T1000 (cell line): ENCODE results near the gene SMIM9.
"Not testable (repeated sequence)": the region's sequence is repeated elsewhere in the genome, so short reads cannot be mapped to it uniquely, and the experiment has no call there.

ENCODE experiments used
- DNase-seq: peaks from one replicate; lab custom pipeline; 2025; ENCODE audit warnings: mixed read lengths; lab: John Stamatoyannopoulos, UW

SMIM9 gene

DNA sequence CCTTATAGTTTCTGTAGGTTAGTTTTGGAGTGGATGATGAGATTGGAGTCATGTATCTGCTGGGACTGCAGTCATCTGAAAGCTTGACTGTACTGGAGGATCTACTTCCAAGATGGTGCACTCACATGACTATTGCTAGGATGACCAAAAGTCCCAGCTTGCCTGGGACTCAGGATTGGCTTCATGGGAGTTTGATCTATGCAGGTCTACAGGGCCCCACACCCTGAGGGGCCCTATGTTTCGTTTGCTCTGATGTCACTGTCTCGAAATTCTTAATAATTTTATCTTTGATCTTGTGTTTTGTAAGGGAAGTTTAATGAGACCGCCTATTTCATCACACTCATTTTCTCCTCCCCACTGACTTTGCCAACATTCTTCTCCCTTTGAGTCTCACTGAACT, at the start of gene SMIM9:
Gene SMIM9 (minus strand): TSS at position 101 of the 400 bp plus-strand sequence. CDS start 3,806 bp downstream, outside the sequence.
- no peak for DNase-seq

DNA sequence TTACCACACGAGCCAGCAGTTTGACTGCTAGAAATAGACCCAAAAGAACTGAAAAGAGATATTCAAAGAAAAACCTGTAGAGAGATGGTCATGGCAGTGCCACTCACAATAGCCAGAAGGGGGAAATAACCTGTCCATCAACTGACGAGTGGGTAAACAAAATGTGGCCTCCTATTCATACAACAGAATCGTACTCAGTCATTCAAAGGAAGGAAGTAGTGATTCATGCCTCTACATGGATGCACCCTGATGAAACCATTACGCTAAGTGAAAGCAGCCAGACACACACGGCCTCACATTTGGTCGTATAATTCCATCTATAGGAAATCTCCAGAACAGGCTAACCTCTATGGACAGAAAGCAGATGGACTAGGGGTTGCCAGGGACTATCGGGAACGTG, 49.6 kb upstream of the SMIM9 start:
- not testable (repeated sequence) for DNase-seq

DNA sequence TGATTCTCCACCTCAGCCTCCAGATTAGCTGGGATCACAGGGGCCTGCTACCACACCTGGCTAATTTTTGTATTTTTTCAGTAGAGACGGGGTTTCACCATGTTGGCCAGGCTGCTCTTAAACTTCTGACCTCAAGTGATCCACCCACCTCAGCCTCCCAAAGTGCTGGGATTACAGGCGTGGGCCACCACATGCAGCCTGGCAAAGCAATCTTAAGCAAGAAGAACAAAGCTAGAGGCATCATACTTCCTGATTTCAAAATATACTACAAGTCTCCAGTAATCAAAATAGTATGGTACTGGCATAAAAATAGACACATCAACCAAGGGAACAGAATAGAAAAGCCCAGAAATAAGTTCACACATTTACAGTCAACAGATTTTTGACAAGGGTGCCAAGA, 38.9 kb upstream of the SMIM9 start:
- no peak for DNase-seq

DNA sequence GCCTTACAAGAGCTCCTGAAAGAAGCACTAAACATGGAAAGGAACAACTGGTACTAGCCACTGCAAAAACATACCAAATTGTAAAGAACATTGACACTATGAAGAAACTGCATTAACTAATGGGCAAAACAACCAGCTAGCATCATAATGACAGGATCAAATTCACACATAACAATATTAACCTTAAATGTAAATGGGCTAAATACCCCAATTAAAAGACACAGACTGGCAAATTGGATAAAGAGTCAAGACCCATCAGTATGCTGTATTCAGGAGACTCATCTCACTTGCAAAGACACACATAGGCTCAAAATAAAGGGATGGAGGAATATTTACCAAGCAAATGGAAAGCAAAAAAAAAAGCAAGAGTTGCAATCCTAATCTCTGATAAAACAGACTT, 34.1 kb upstream of the SMIM9 start:
- not testable (repeated sequence) for DNase-seq

DNA sequence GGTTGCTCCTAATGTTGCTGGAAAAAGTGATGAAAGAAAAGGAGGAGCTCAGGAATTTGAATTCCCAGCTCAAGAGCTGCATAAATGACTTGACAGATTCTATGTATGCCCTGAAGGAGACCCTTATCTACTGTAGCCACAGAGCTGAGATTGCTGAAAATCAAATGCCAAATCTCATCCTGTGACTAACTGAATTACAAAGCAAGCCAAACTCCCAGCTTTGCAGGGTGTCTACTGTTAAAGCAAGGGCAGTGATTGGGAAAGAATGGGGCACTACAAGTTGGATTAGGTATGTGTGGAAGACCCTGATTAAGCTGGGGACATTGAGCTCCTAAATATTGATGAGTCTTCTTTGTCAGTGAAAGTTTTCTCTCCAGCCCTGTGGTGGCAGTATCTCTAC, 20.8 kb upstream of the SMIM9 start:
- no peak for DNase-seq

DNA sequence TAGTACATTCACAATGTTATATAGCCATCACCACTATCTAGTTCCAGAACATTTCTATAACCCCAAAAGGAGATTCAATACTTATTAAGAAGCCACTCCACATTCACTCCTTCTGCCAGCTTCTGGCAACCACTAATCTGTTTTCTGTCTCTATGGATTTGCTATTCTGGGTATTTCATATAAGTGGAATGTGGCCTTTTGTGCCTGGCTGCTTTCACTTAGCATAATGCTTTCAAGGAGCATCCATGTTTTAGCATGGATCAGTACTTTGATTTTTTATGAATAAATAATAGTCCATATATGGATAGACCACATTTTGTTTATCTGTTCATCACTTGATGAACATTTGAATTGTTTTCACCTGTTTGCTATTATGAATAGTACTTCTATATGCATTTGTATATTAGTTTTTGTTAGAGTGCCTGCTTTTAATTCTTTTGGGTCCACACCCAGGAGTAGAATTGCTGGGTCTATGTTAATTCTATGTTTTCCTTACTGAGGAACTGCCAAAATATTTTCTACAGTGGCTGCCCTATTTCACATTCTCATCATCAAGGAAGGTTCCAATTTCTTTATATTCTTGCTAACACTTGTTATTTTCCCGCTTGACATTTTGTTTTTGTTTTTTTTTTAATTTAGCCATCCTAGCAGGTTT, 16.6 kb upstream of the SMIM9 start:
- no peak for DNase-seq

DNA sequence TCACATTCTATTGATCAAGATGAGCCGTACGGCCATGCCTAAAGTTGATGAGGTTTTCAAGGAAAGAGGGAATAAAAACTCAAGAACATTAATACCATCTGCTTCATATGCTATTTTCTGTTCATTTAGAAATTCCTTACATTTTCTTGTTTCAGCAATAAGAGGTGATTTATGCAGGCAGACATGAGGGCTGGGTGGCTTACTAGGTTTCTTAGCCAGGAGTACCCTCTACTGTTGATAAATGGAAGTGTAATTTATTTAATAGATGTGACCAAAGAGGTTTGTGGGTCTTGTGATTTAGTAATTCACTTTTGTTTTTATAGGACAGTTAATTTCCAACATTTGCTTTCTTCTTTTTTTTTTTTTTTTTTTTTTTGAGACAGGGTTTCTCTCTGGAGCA, 6.4 kb upstream of the SMIM9 start:
- no peak for DNase-seq

DNA sequence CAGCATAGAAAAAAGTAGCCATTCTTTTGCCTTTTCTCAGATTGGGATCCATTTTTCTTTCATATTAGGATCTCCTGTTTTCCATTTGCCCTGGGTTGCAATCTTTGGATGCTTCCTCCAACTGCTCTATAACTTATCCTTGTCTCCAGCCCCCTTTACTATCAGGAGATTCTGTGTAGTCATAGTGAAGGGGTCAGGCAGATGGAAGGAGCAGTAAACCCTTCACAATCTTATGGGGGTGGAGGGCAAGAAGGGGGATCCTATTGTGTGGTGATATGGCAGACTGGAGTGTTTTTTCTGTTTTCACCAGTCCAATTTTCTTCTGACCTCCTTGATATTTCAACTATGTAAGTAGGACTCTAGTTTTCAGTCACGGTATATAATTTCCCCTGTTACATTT, 1.7 kb upstream of the SMIM9 start:
- DNase-seq, result no peak

DNA sequence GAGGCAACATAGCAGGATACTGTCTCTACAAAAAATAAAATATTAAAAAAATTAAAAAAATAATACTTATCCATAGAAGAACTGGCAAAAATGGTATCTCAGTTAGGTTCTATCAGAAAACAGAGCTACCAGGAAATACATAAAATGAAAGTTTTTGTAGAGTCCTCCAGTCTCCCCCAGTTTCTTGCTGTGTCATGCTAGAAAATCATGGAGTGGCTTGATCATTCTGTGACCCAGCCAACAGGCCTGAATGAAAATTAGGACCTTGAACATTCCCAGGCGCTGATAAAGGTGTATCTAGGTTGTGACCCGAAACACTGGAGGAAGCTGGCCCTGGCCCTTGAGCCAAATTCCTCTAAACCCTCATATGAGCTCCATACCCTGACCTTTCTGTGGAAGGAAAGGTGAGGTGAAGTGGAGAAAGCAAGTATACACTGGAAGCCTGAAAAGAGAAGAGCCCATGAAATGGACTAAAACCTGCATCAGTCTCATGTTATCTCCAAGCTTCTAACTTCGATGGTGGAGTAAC, 652 bp downstream of the SMIM9 start:
- no peak for DNase-seq

DNA sequence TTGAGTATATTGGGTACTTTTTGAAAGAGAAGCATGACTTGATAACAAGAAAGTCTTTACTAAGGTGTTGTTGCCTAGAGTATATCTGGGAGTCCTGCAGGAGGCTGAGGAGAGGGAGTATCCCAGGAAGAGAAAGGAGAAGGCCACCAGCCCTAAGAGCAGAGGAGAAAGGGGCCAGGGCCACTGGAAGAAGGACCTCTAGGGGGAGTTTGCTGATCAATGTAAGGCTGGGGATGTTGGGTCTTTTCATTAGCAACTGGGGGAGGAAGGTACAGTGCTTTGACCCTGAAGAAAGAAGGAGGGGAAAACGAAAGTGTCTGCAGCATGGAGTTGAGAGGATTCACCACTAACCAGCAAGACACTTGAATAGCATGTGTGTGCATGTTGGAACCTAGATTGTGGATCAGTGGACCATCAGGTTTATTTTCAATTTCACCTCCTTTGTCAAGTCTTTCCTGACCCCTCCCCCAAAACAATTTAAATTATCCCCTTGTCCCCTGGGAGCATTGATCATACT, 4.5 kb downstream of the SMIM9 start:
- no peak for DNase-seq

DNA sequence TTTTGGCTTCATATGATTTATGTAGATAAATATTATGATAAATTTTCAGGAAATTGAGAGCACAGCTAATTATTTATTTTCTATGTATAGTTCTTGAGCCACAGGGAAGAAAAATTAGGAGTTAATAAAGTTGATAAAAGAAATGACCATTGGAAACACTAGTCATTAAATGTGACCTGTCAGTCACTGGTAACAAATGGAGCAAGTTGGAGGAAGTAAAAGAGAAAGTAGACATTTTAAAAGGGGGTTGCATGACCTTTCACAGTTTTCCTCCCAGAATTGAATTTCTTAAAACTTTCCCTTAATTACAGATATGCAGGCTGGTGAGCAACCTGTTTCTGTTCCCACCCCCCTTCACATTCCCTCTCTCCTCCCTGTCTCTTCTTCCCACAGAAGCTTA, 5.3 kb downstream of the SMIM9 start:
- DNase-seq, result no peak

DNA sequence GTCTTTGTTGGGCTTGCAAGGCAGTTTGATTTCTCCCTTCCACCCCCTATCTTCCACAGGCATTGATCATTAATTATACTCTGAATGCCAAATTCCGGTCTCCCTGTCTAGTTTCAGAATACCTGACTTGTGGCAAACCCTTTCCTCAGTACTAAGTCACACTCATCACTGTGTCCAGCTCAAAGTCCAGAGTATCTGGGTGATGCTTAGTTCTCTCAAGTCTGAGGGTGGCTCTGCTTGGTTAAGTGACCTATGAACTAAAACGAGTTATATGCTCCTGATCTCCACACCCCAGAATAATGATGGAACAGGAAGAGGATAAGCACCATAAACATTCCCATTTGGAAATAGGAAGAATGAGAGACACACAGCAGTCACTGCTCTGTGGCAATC, 6.5 kb downstream of the SMIM9 start:
- no peak for DNase-seq

DNA sequence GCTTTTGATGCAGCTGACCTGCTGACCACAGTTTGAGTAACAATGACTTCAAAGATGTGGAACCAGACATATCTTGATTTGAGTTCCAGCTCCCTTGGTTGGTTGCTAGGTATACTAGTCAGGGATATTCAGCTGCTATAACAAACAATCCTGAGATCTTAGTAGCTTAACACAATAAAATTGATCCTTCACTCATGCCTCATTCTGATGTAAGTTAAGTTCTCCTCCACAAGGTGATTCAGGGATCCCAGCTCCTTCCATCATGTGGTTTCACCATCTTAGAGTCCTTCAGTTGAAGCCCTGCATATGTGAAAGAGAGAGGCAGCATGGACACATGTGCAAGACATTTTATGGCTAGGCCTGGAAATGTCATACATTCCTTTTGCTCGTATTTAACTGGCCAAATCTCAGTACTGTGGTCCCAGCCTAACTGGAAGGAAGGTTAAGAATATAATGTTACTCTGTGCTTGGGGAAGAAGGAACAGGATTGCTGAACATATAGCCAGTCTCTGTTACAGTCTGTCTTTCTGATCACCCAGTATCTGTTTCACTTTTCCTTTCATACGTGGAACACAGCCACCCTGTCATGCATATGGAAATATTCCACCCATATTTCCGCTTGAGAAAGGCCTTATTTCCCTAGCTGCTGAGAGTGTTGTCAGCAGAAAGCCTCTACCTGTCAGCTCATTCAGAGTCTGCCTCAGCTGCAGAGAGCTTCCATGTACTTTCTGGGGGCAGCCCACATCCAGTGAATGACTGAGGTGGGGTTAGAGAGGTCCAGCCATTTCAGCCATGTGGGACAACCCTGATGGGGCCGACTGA, 7.1 kb downstream of the SMIM9 start:
- DNase-seq, result no peak

DNA sequence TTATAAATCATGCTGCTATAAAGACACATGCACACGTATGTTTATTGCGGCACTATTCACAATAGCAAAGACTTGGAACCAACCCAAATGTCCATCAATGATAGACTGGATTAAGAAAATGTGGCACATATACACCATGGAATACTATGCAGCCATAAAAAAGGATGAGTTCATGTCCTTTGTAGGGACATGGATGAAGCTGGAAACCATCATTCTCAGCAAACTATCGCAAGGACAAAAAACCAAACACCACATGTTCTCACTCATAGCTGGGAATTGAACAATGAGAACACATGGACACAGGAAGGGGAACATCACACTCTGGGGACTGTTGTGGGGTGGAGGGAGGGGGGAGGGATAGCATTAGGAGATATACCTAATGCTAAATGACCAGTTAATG, 8.9 kb downstream of the SMIM9 start:
- DNase-seq, result not testable (repeated sequence)

DNA sequence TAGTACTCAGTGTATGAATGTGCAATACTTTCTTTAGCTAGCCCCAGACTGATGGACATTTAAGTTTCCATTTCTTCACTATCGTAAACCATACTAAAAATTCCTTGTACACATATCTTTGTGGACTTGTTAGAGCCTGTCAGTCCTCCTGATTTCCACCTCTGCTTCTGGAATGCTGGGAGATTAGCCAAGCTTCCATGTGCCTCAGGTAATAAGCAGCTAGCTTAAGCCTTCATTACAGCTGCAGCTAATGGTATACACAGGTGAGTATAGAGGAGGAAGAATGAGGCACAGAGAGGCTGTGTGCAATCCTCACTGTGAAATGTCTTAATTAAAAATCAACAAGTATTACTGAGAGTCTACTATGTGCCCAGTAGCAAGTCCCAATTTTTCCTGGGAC, 9.8 kb downstream of the SMIM9 start:
- no peak for DNase-seq

DNA sequence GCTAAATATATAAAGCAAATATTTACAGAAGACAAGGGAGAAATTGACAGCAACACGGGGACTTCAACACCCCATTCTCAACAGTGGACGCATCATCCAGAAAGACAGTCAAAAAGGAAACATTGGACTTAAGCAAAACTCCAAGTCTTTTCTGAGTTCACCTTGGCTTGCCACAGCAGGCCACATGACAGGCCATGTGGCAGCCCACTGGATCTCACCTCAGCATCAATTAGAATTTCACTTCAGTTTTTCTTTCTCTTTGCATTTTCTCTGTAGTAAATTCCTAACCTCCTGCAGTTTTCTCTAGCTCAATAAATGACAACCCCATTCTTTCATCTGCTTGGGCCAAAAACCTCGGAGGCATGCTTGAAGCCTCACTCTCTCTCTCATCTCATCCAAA, 12.4 kb downstream of the SMIM9 start:
- no peak for DNase-seq

DNA sequence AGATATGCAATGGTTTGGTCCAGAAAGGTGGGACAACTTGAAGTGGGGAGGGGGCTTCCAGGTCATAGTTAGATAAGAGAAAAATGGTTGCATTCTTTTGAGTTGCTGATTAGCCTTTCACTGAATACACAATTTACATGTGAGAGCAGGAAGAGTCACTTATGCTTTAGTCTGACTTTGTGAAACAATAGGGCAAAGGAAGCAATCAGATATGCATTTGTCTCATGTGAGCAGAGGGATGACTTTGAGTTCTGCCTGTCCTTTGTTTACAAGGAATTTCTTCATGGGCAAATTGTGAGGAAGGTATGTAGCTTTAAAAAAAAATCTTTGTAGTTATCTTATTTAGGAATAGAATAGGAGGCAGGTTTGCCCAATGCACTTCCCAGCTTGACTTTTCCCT, 12.9 kb downstream of the SMIM9 start:
- DNase-seq, result no peak

DNA sequence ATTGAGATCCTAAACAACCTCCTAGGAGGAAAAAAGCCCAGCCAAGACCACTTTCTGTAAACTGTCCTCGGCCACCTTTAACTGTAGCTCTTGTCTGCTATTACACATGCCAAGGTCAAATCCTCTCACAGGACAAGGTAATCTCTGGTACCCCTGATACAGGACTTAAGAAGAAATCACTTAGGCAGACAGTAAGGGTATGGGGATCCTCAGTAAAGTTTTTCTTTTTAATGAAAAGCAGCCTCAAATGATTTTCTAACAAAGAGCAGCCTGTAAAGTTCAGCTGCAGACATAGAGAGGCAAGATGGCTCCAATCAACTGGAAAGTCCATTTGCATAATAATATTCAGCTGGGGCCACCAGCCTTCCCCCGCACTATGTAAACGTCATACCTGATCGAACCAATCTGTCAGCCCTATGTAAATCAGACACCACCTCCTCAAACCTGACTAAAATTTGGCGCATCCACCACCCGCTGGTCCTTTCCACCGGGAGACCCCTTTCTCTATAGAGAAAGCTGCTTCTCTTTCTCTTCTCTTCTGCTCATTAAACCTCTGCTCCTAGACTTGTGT, 14.6 kb downstream of the SMIM9 start:
- no peak for DNase-seq

DNA sequence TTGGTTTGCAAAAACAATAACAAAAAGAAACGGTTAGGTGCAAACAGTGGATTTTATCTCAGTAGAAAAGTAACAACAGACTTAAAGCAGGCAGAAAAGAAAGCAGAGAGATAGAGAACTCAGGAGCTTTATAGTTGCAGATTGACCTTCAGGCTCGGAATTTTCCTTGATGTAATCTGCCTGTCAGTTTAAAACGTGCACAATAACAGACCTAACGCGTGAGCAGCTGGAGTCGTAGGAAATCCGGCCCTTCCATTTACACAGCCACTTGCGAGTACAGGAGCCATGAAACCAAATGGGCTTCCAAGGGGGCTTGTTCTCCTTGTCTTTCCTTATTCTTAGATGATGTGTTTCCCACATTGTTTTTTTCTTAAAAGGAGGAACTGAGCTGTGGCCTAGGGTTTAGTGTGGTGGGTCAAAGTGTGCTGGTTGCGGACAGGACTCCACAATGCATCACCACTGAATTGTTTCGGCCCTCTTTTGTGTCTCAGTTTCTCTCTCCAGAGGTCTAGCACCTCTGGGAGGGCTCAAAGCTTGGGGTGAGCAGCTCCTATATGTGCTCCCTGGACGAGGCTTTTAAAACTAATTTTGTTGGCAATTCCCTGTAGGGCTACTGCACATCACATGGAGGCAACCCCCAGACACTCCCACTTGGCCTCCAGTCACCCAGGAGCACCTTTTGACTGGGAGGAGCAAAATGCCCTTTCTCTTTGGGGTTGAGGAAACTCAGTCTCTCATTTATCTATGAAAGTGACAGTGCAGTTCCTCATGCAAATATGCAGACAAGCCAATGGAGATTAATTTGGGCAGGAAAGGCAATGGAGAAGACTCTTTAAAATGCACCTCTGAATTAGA, 15.3 kb downstream of the SMIM9 start:
- DNase-seq, result no peak

DNA sequence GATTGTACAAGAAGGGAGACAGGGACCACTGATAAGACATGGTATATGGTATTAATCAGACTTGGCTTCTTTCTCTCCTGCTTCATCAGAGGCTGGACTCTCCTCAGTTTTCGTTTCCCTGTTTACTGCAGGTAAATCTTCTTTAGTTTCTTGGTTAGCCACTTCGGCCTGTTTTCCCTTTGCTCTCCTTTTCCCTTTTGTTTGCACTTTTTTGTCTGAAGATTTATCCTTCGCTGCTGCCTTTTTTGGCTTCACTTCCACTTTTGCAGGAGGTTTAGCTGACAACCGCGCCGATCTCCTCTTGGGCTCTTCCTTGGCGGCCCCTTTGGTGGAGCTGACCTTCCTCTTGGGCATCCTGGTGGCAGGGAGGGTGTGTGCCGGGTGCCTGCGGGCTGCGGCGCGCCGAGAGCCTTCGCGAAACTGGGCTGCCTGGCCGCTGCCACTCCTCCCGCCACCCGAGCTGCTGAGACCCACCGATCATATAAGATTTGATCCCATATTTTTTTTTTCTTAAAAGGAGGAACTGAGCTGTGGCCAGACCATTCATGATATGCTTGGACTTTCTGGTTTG, 17.3 kb downstream of the SMIM9 start:
- not testable (repeated sequence) for DNase-seq

DNA sequence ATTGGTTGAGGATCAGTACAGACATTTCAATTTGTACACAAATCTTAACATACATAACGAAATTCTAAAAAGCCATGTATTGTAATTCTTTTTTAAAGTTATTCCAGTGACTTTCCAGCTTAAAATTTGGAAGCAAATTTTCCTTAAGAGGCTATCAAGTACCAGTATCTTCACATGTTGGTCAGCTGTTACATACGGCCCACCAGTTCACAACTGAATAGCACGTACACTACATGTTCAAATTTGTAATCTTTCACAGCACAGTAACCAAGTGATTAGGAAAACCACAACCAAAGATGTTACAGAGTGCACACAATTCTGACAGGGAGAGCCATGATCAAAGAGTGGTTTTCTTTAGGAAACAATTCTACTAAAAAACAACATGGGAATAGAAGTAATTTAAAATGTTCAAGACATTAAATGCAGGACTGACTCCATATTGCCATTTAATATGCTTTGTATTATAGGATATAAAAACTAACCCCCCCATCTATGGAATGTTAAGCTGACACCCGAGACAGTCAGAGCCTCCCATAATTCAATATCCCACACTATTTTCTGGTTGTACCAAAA, 18.1 kb downstream of the SMIM9 start:
- not testable (repeated sequence) for DNase-seq
